Testis (tissue), 2 donors: ENCODE results near the gene GPR161.

ENCODE experiments used
- CTCF ChIP-seq, 3 experiments: fragments of 450-650 bp in 2 of 3; fragments of 200-600 bp in 1 of 3; sonication (generic) in 1 of 3; IDR thresholded peaks; one replicate each; pipeline ENCODE4 v1.5.1; 2016 to 2019; ENCODE audit warnings: antibody characterized with exemption in 3 of 3, mild to moderate bottlenecking in 2 of 3, moderate library complexity in 1 of 3
- POLR2A ChIP-seq: fragments of 450-650 bp; IDR thresholded peaks from one replicate; pipeline ENCODE4 v1.6.1; 2017; ENCODE audit warnings: antibody characterized with exemption, mild to moderate bottlenecking, moderate library complexity

GRCh38 chr1:168091063-168091462 lies 45.7 kb downstream of the GPR161 start:
- TF ChIP-seq CTCF (IDR thresholded peaks at IDR 0.05) (no peak), POLR2A (no peak)
